Neural cell (in vitro differentiated cells): Measurements from ENCODE around the gene SLC35E3. TPM values are rescaled to one million over a fixed set of nuclear protein-coding genes. Genes with fewer than 3 reads are reported as not detected.

ENCODE experiments used
- H2AFZ ChIP-seq: fragments of 200-600, 300-800 bp; sonication (generic), shearing (Covaris generic); 2 replicates; pipeline ENCODE4 v1.6.0; 2014; ENCODE audit warnings: low read depth, mild to moderate bottlenecking, antibody characterized with exemption, low read length, moderate library complexity
- H3F3A ChIP-seq: fragments of 200-600 bp; shearing (Covaris generic); 2 replicates; pipeline ENCODE4 v1.6.1; 2016; ENCODE audit warnings: mild to moderate bottlenecking, moderate library complexity, mixed read lengths, antibody characterized with exemption, low read length; ENCODE audit not compliant: insufficient read depth, poor library complexity, severe bottlenecking
- H3K27ac ChIP-seq: fragments of 200-600, 300-800 bp; sonication (generic), shearing (Covaris generic); 2 replicates; pipeline ENCODE4 v1.5.1; 2014; ENCODE audit warnings: mild to moderate bottlenecking, low read length, moderate library complexity
- H3K27me3 ChIP-seq: fragments of 300-800, 200-600 bp; sonication (generic), shearing (Covaris generic); 2 replicates; pipeline ENCODE4 v1.6.0; 2014; ENCODE audit warnings: mild to moderate bottlenecking, low read depth, low read length, moderate library complexity; ENCODE audit not compliant: insufficient read depth
- H3K36me3 ChIP-seq: fragments of 300-800, 200-600 bp; sonication (generic), shearing (Covaris generic); 2 replicates; pipeline ENCODE4 v1.5.1; 2014; ENCODE audit warnings: mild to moderate bottlenecking, antibody characterized with exemption, low read length, moderate library complexity; ENCODE audit not compliant: insufficient read depth
- H3K4me2 ChIP-seq: fragments of 300-800, 200-600 bp; sonication (generic), shearing (Covaris generic); 2 replicates; pipeline ENCODE4 v1.6.0; 2014; ENCODE audit warnings: mild to moderate bottlenecking, low read length
- H3K4me3 ChIP-seq: fragments of 300-800, 200-600 bp; sonication (generic), shearing (Covaris generic); 2 replicates; pipeline ENCODE4 v1.5.1; 2014; ENCODE audit warnings: mild to moderate bottlenecking, low read length, moderate library complexity
- H3K79me2 ChIP-seq: fragments of 200-600 bp; shearing (Covaris generic); replicated peaks from 2 replicates; pipeline ENCODE4 v1.6.0; 2014; ENCODE audit warnings: mild to moderate bottlenecking, low read length, moderate library complexity; ENCODE audit not compliant: insufficient read depth
- H3K9ac ChIP-seq: fragments of 300-800, 200-600 bp; sonication (generic), shearing (Covaris generic); 2 replicates; pipeline ENCODE4 v1.6.1; 2016; ENCODE audit warnings: mild to moderate bottlenecking, low read length, mixed read lengths
- H3K9me2 ChIP-seq: fragments of 200-600 bp; shearing (Covaris generic); 2 replicates; pipeline ENCODE4 v1.6.1; 2016; ENCODE audit warnings: mild to moderate bottlenecking, low read length, mixed read lengths; ENCODE audit not compliant: insufficient read depth
- H3K9me3 ChIP-seq: fragments of 200-600, 300-800 bp; sonication (generic), shearing (Covaris generic); 2 replicates; pipeline ENCODE4 v1.6.1; 2016; ENCODE audit warnings: mild to moderate bottlenecking, mixed run types, low read length, moderate library complexity, mixed read lengths
- H4K20me1 ChIP-seq: fragments of 200-600 bp; shearing (Covaris generic); 2 replicates; pipeline ENCODE4 v1.6.1; 2016; ENCODE audit warnings: mild to moderate bottlenecking, mixed run types; ENCODE audit not compliant: insufficient read depth
- CTCF ChIP-seq: fragments of 450-650 bp; IDR thresholded peaks from 2 replicates; pipeline ENCODE4 v1.5.1; 2014; ENCODE audit warnings: antibody characterized with exemption, mild to moderate bottlenecking, moderate library complexity; ENCODE audit not compliant: poor library complexity, severe bottlenecking
- EP300 ChIP-seq: fragments of 450-650 bp; conservative IDR thresholded peaks from 2 replicates; pipeline ENCODE4 v1.6.1; 2014; ENCODE audit warnings: antibody characterized with exemption, mild to moderate bottlenecking, moderate library complexity; ENCODE audit not compliant: poor library complexity, severe bottlenecking
- EZH2 ChIP-seq: fragments of 200-600, 300-800 bp; shearing (Covaris generic), sonication (generic); IDR thresholded peaks from 2 replicates; pipeline ENCODE4 v1.6.1; 2014; ENCODE audit warnings: antibody characterized with exemption, low read length, borderline replicate concordance, mild to moderate bottlenecking; ENCODE audit not compliant: insufficient read depth, poor library complexity, severe bottlenecking
- MXI1 ChIP-seq: fragments of 450-650 bp; conservative IDR thresholded peaks from 2 replicates; pipeline ENCODE4 v1.6.1; 2014; ENCODE audit warnings: antibody characterized with exemption, mild to moderate bottlenecking; ENCODE audit not compliant: poor library complexity, severe bottlenecking
- POLR2AphosphoS5 ChIP-seq: IDR thresholded peaks from 2 replicates; pipeline ENCODE4 v1.6.1; 2012
- RAD21 ChIP-seq: fragments of 450-650 bp; conservative IDR thresholded peaks from 2 replicates; pipeline ENCODE4 v1.6.1; 2014; ENCODE audit warnings: antibody characterized with exemption, mild to moderate bottlenecking, moderate library complexity
- SMC3 ChIP-seq: fragments of 450-650 bp; conservative IDR thresholded peaks from 2 replicates; pipeline ENCODE4 v1.6.1; 2014; ENCODE audit warnings: antibody characterized with exemption, mild to moderate bottlenecking, moderate library complexity; ENCODE audit not compliant: poor library complexity
- TAF1 ChIP-seq: IDR thresholded peaks from 2 replicates; pipeline ENCODE4 v1.6.1; 2012; ENCODE audit warnings: low read depth
- polyA plus RNA-seq: library from polyadenylated mRNA; depleted of rRNA; stranded (reverse); fragments of >200 nt; gene quantifications from 2 replicates; pipeline ENCODE4 v1.2.3, GENCODE V29; 2014
- TF ChIP-seq, protein P1 (sequence below): IDR thresholded peaks from 2 replicates; pipeline ENCODE4 v1.6.1; 2012; ENCODE audit warnings: borderline replicate concordance

Gene SLC35E3
- polyA plus RNA-seq, 1 donor from 2014 or later: 10.5 TPM

DNA sequence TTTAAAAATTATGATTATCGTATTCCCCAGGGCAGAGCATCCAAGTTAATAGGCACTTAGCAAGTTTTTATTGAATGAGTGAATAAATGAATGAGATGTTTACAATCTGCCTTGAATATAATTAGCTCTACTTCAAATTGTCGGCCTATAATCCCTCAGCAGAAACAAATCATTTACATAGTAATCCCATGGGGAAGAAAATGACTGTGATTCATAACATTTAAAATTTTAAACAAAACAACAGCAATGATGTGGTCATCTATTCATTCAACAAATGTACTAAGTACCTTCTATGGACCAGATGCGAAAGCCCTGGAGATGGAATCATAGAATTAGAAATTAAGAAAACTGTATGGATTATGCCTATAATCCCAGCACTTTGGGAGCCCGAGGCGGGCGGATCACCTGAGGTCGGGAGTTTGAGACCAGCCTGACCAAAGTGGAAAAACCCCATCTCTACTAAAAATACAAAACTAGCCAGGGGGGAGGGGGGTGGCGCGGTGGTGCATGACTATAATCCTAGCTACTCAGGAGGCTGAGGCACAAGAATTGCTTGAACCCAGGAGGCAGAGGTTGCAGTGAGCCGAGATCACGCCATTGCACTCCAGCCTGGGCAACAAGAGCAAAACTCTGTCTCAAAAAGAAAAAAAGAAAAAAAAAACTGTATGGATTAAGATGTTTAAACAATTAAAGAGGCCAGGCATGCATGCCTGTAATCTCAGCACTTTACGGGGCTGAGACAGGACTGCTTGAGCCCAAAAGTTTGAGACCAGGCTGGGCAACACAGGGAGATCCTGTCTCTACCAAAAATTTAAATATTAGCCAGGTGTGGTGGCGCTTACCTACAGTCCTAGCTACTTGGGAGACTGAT lies 44.3 kb downstream of the SLC35E3 start:
- Histone ChIP-seq H4K20me1 (no peaks in the 10 kb centered on the region), H3F3A (no peaks in the 10 kb centered on the region), H3K36me3 (no peaks in the 10 kb centered on the region), H2AFZ (no peak overlapping the region), H3K27me3 (no peaks in the 10 kb centered on the region), H3K9me3 (no peaks in the 10 kb centered on the region), H3K4me2 (no peak overlapping the region), H3K27ac (no peak overlapping the region), H3K4me3 (no peak overlapping the region), H3K79me2 (no peaks in the 10 kb centered on the region), H3K9ac (no peak overlapping the region), H3K9me2 (no peaks in the 10 kb centered on the region)
- no peak for TF ChIP-seq POLR2AphosphoS5
- TF ChIP-seq MXI1: no peak
- no peak for TF ChIP-seq RAD21
- no peak for TF ChIP-seq TAF1
- no peak for TF ChIP-seq EP300
- no peak for TF ChIP-seq SMC3
- no peak for TF ChIP-seq CTCF

GRCh38 chr12:68790952-68791234 lies 44.9 kb downstream of the SLC35E3 start:
- Histone ChIP-seq H3K9ac (no peak overlapping the region), H4K20me1 (no peaks in the 10 kb centered on the region), H2AFZ (no peak overlapping the region), H3K79me2 (no peaks in the 10 kb centered on the region), H3K9me2 (no peaks in the 10 kb centered on the region), H3F3A (no peaks in the 10 kb centered on the region), H3K36me3 (no peaks in the 10 kb centered on the region), H3K9me3 (no peaks in the 10 kb centered on the region), H3K4me2 (no peak overlapping the region), H3K27me3 (no peaks in the 10 kb centered on the region), H3K27ac (no peak overlapping the region), H3K4me3 (no peak overlapping the region)
- TF ChIP-seq, protein P1, sequence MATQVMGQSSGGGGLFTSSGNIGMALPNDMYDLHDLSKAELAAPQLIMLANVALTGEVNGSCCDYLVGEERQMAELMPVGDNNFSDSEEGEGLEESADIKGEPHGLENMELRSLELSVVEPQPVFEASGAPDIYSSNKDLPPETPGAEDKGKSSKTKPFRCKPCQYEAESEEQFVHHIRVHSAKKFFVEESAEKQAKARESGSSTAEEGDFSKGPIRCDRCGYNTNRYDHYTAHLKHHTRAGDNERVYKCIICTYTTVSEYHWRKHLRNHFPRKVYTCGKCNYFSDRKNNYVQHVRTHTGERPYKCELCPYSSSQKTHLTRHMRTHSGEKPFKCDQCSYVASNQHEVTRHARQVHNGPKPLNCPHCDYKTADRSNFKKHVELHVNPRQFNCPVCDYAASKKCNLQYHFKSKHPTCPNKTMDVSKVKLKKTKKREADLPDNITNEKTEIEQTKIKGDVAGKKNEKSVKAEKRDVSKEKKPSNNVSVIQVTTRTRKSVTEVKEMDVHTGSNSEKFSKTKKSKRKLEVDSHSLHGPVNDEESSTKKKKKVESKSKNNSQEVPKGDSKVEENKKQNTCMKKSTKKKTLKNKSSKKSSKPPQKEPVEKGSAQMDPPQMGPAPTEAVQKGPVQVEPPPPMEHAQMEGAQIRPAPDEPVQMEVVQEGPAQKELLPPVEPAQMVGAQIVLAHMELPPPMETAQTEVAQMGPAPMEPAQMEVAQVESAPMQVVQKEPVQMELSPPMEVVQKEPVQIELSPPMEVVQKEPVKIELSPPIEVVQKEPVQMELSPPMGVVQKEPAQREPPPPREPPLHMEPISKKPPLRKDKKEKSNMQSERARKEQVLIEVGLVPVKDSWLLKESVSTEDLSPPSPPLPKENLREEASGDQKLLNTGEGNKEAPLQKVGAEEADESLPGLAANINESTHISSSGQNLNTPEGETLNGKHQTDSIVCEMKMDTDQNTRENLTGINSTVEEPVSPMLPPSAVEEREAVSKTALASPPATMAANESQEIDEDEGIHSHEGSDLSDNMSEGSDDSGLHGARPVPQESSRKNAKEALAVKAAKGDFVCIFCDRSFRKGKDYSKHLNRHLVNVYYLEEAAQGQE: no peak
- TF ChIP-seq RAD21: no peak
- TF ChIP-seq EZH2: no peak
- TF ChIP-seq SMC3: no peak
- no peak for TF ChIP-seq POLR2AphosphoS5
- TF ChIP-seq TAF1: no peak
- TF ChIP-seq MXI1: no peak
- no peak for TF ChIP-seq EP300
- TF ChIP-seq CTCF: no peak
